ENCODE data around the gene NUDT8. TPM values are rescaled to one million over a fixed set of nuclear protein-coding genes. Genes with fewer than 3 reads are reported as not detected.

NUDT8 gene
- total RNA-seq, 1 donor from 2014 or later = 12.6 TPM

- Mint-ChIP-seq H3K36me3 (ENCODE audit: low read depth) (no peaks in the 10 kb centered on the region), H3K4me1 (ENCODE audit: low read depth) (no peaks in the 10 kb centered on the region), H3K27me3 (ENCODE audit: low read depth) (peaks cover 18% of the 10 kb centered on the region), H3K9me3 (ENCODE audit: low read depth) (peaks cover 3% of the 10 kb centered on the region), H3K4me3 (ENCODE audit: unreplicated experiment) (no peak overlapping the region), H3K27ac (ENCODE audit: unreplicated experiment) (no peak overlapping the region)
- no peak for DNase-seq (ENCODE audit: low spot score)
- TF ChIP-seq, protein P1, sequence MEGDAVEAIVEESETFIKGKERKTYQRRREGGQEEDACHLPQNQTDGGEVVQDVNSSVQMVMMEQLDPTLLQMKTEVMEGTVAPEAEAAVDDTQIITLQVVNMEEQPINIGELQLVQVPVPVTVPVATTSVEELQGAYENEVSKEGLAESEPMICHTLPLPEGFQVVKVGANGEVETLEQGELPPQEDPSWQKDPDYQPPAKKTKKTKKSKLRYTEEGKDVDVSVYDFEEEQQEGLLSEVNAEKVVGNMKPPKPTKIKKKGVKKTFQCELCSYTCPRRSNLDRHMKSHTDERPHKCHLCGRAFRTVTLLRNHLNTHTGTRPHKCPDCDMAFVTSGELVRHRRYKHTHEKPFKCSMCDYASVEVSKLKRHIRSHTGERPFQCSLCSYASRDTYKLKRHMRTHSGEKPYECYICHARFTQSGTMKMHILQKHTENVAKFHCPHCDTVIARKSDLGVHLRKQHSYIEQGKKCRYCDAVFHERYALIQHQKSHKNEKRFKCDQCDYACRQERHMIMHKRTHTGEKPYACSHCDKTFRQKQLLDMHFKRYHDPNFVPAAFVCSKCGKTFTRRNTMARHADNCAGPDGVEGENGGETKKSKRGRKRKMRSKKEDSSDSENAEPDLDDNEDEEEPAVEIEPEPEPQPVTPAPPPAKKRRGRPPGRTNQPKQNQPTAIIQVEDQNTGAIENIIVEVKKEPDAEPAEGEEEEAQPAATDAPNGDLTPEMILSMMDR (IDR thresholded peaks at IDR 0.05) = no peak
Measured at GRCh38 chr11:67642173-67643120, 12.7 kb upstream of the NUDT8 start.

GRCh38 chr11:67641338-67642172 lies 11.8 kb upstream of the NUDT8 start:
- H3K4me1 Mint-ChIP-seq (ENCODE audit: low read depth) = no peaks in the 10 kb centered on the region
- TF ChIP-seq, protein P1 (IDR thresholded peaks at IDR 0.05) = no peak
- H3K9me3 Mint-ChIP-seq (ENCODE audit: low read depth) = peaks cover 3% of the 10 kb centered on the region
- H3K27me3 Mint-ChIP-seq (ENCODE audit: low read depth) = peaks cover 18% of the 10 kb centered on the region
- H3K36me3 Mint-ChIP-seq (ENCODE audit: low read depth) = no peaks in the 10 kb centered on the region
- DNase-seq (ENCODE audit: low spot score) = no peak
- H3K4me3 Mint-ChIP-seq (ENCODE audit: unreplicated experiment) = no peak overlapping the region
- H3K27ac Mint-ChIP-seq (ENCODE audit: unreplicated experiment) = no peak overlapping the region

DNA sequence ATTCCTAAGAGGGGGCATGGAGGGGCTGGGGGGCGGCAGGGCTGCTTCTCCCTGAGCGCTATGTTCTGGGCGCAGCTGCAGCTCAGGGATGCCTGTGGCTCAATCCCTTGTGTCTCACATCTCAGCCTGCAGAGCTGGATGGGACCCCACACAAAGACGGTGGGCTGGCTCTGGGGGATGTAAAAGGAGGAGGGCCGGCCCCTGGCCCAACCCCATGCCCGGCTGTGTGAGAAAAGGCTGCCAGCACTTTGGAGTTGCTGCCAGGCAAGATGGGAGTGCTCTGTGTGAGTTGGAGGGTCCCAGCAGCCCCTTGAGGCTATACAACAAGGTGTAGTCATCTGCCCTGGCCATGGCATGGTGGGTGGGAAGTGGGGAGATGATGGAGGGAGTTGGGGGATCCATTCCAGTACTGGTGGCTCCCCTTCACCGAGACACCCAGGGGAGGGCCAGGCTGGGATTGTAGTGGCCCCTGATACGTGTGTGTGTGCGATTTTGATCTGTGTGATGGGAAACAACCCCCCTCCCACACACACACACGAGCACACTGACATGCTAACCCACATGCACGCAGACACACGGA lies 11.1 kb upstream of the NUDT8 start:
- H3K4me3 Mint-ChIP-seq (ENCODE audit: unreplicated experiment) = no peak overlapping the region
- TF ChIP-seq, protein P1 (IDR thresholded peaks at IDR 0.05) = no peak
- no peak overlapping the region for H3K27ac Mint-ChIP-seq (ENCODE audit: unreplicated experiment)
- no peak for DNase-seq (ENCODE audit: low spot score)
- H3K36me3 Mint-ChIP-seq (ENCODE audit: low read depth) = no peaks in the 10 kb centered on the region
- H3K9me3 Mint-ChIP-seq (ENCODE audit: low read depth) = peaks cover 3% of the 10 kb centered on the region
- H3K27me3 Mint-ChIP-seq (ENCODE audit: low read depth) = peaks cover 15% of the 10 kb centered on the region
- H3K4me1 Mint-ChIP-seq (ENCODE audit: low read depth) = no peaks in the 10 kb centered on the region

DNA sequence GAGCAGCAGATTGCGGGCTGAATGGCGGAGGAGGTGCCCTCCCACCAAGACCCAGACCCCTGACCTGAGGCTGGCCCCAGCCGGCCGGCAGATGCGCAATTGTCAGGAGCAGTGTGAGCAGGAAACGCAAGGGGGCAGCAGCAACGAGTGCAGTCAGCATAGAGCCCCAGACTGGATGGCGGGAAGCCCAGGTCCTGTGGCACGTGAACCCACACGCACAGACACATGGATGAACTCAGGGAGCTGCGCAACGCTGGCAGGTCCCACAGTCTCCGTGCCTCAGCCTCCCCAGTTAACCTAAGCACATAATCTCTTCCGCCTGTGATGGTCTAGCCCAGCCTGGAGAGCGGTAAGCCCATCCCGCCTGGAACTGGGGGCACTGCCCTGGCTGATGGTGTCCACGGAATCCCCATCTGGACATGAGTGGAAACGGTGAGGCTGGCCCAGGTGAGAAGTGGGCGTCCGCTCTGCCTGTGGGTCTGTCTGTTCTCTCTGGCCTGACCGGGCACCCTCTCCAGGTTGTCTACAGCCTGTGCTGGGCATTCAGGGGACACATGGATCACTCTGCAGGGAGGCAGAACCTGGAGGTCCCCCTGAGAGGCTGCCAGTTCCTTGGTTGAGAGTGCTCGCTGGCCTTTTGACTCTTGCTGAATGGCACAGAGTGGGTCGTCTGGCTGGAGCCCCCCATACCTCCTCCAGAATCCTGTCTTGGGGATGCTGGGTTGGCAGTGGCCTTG lies 10.5 kb upstream of the NUDT8 start:
- Mint-ChIP-seq H3K9me3 (ENCODE audit: low read depth) (peaks cover 3% of the 10 kb centered on the region), H3K36me3 (ENCODE audit: low read depth) (no peaks in the 10 kb centered on the region), H3K4me3 (ENCODE audit: unreplicated experiment) (no peak overlapping the region), H3K4me1 (ENCODE audit: low read depth) (no peaks in the 10 kb centered on the region), H3K27me3 (ENCODE audit: low read depth) (peaks cover 15% of the 10 kb centered on the region), H3K27ac (ENCODE audit: unreplicated experiment) (no peak overlapping the region)
- TF ChIP-seq, protein P1 (IDR thresholded peaks at IDR 0.05) = peak; percentile 83
- DNase-seq (ENCODE audit: low spot score) = peak; percentile 87

Data from chondrocyte (in vitro differentiated cells).